ENCODE results near the gene RTN4.

RTN4 gene

GRCh38 chr2:55001716-55002115, 48.5 kb downstream of the RTN4 start:
- Histone ChIP-seq H4K20me1 (ENCODE audit: insufficient read depth, low read length) (peaks cover 77% of the 10 kb centered on the region), H3K27me3 (ENCODE audit: insufficient read depth, low read length, poor library complexity) (no peaks in the 10 kb centered on the region), H3K79me2 (ENCODE audit: insufficient read depth, low read length) (peaks cover 100% of the 10 kb centered on the region), H3K4me1 (ENCODE audit: insufficient read depth, low read length) (peaks cover 2% of the 10 kb centered on the region; the same call in 1 of the 2 replicates), H3K27ac (ENCODE audit: low read length) (no peak overlapping the region), H3K4me2 (ENCODE audit: insufficient read depth, low read length) (no peak overlapping the region), H3K9ac (ENCODE audit: low read depth, low read length) (no peak overlapping the region), H3K4me3 (ENCODE audit: low read depth in 1 of 2, low read length in 2 of 2) (no peak overlapping the region), H3K36me3 (ENCODE audit: insufficient read depth, low read length) (no peaks in the 10 kb centered on the region), H2AFZ (ENCODE audit: low read depth, low read length) (no peak overlapping the region), H3K9me3 (ENCODE audit: insufficient read depth, low read length, severe bottlenecking) (no peaks in the 10 kb centered on the region)
- no peak for ATAC-seq (ENCODE audit: insufficient read depth, low read depth)
- TF ChIP-seq EZH2 (IDR thresholded peaks at IDR 0.05; ENCODE audit: borderline replicate concordance, low read depth, low read length, severe bottlenecking) (no peak), CTCF (IDR thresholded peaks at IDR 0.05; ENCODE audit: borderline replicate concordance, extremely low read depth, low read length, poor library complexity, severe bottlenecking) (no peak)
- DNase-seq = no peak

- no peak overlapping the region for H3K27ac ChIP-seq (ENCODE audit: low read length)
- TF ChIP-seq EZH2 (IDR thresholded peaks at IDR 0.05; ENCODE audit: borderline replicate concordance, low read depth, low read length, severe bottlenecking) (no peak), CTCF (IDR thresholded peaks at IDR 0.05; ENCODE audit: borderline replicate concordance, extremely low read depth, low read length, poor library complexity, severe bottlenecking) (no peak)
- H4K20me1 ChIP-seq (ENCODE audit: insufficient read depth, low read length) = peaks cover 83% of the 10 kb centered on the region
- peaks cover 100% of the 10 kb centered on the region for H3K79me2 ChIP-seq (ENCODE audit: insufficient read depth, low read length)
- no peaks in the 10 kb centered on the region for H3K4me1 ChIP-seq (ENCODE audit: insufficient read depth, low read length)
- ATAC-seq (ENCODE audit: insufficient read depth, low read depth) (no peak), DNase-seq (no peak)
- H3K9me3 ChIP-seq (ENCODE audit: insufficient read depth, low read length, severe bottlenecking) = no peaks in the 10 kb centered on the region
- H3K4me2 ChIP-seq (ENCODE audit: insufficient read depth, low read length) = no peak overlapping the region
- H3K4me3 ChIP-seq (ENCODE audit: low read depth in 1 of 2, low read length in 2 of 2) = no peak overlapping the region
- H2AFZ ChIP-seq (ENCODE audit: low read depth, low read length) = no peak overlapping the region
- no peaks in the 10 kb centered on the region for H3K27me3 ChIP-seq (ENCODE audit: insufficient read depth, low read length, poor library complexity)
- H3K9ac ChIP-seq (ENCODE audit: low read depth, low read length) = no peak overlapping the region
- H3K36me3 ChIP-seq (ENCODE audit: insufficient read depth, low read length) = no peaks in the 10 kb centered on the region
These were observed 49.9 kb downstream of the RTN4 start for GRCh38 chr2:55000341-55000740.

- no peak for ATAC-seq (ENCODE audit: insufficient read depth, low read depth)
- no peak overlapping the region for H3K27ac ChIP-seq (ENCODE audit: low read length)
- H4K20me1 ChIP-seq (ENCODE audit: insufficient read depth, low read length) = peaks cover 84% of the 10 kb centered on the region
These were observed 51.1 kb downstream of the RTN4 start for GRCh38 chr2:54999182-54999581.

More at GRCh38 chr2:54999182-54999581, 51.1 kb downstream of the RTN4 start:
- TF ChIP-seq EZH2 (IDR thresholded peaks at IDR 0.05; ENCODE audit: borderline replicate concordance, low read depth, low read length, severe bottlenecking) (no peak), CTCF (IDR thresholded peaks at IDR 0.05; ENCODE audit: borderline replicate concordance, extremely low read depth, low read length, poor library complexity, severe bottlenecking) (no peak)
- Histone ChIP-seq H3K79me2 (ENCODE audit: insufficient read depth, low read length) (peaks cover 100% of the 10 kb centered on the region), H2AFZ (ENCODE audit: low read depth, low read length) (no peak overlapping the region), H3K9me3 (ENCODE audit: insufficient read depth, low read length, severe bottlenecking) (no peaks in the 10 kb centered on the region), H3K27me3 (ENCODE audit: insufficient read depth, low read length, poor library complexity) (no peaks in the 10 kb centered on the region), H3K4me3 (ENCODE audit: low read depth in 1 of 2, low read length in 2 of 2) (no peak overlapping the region), H3K36me3 (ENCODE audit: insufficient read depth, low read length) (no peaks in the 10 kb centered on the region), H3K4me1 (ENCODE audit: insufficient read depth, low read length) (no peaks in the 10 kb centered on the region), H3K9ac (ENCODE audit: low read depth, low read length) (no peak overlapping the region), H3K4me2 (ENCODE audit: insufficient read depth, low read length) (no peak overlapping the region)
- no peak for DNase-seq
